ENCODE measurements around the gene H1-8. TPM values are rescaled to one million over a fixed set of nuclear protein-coding genes. Genes with fewer than 3 reads are reported as not detected.

Gene H1-8
- total RNA-seq, 1 experiment from 2014 or later, result not detected

GRCh38 chr3:129569856-129570255, 26.9 kb downstream of the H1-8 start:
- no peaks in the 10 kb centered on the region for H3K9me3 ChIP-seq (ENCODE audit: control insufficient read depth in 1 of 2, insufficient read depth in 1 of 2, low read depth in 1 of 2, low read length in 2 of 2)
- H3K79me2 ChIP-seq (ENCODE audit: insufficient read depth, low read length), result no peaks in the 10 kb centered on the region
- no peak overlapping the region for H2AFZ ChIP-seq (ENCODE audit: low read depth, low read length, poor library complexity, severe bottlenecking)
- no peaks in the 10 kb centered on the region for H3K9me2 ChIP-seq (ENCODE audit: insufficient read depth)
- CTCF ChIA-PET, result no interaction called here
- intact Hi-C loops (cut with micrococcal nuclease), result no loop called here
- DNase-seq (ENCODE audit: low read depth, low spot score) (no peak), ATAC-seq (no peak)
- no peak overlapping the region for H3K9ac ChIP-seq (ENCODE audit: low read length)
- BruUV-seq (replicated peaks), result no TSS peak
- RAD21 ChIA-PET (ENCODE audit: low non-redundant PET in 1 of 2, low total read pairs in 2 of 2, uncharacterized antibody in 2 of 2, unreplicated experiment in 2 of 2), result no interaction called here
- H4K20me1 ChIP-seq (ENCODE audit: insufficient read depth), result no peaks in the 10 kb centered on the region
- no peak overlapping the region for H3K4me2 ChIP-seq (ENCODE audit: low read length)
- no peaks in the 10 kb centered on the region for H3K27me3 ChIP-seq (ENCODE audit: insufficient read depth, low read length)
- H3K36me3 ChIP-seq (ENCODE audit: control insufficient read depth in 1 of 2, insufficient read depth in 2 of 2, low read length in 2 of 2), result no peaks in the 10 kb centered on the region; a peak in 1 of 4 replicates
- H3K4me3 ChIP-seq (replicated peaks in 1 of 2; ENCODE audit: low read depth in 1 of 2, low read length in 2 of 2), result no peak overlapping the region
- POLR2A ChIA-PET, result no interaction called here
- H3K4me1 ChIP-seq (ENCODE audit: control insufficient read depth in 1 of 2, insufficient read depth in 2 of 2, low read length in 2 of 2), result no peaks in the 10 kb centered on the region
- H3K27ac ChIP-seq (ENCODE audit: low read depth, low read length), result no peak overlapping the region
- TF ChIP-seq SIN3A (IDR thresholded peaks at IDR 0.05; ENCODE audit: low read depth) (no peak), ZFX (IDR thresholded peaks at IDR 0.05) (no peak), EZH2 (IDR thresholded peaks at IDR 0.05) (no peak), SRF (IDR thresholded peaks at IDR 0.05; ENCODE audit: low read depth) (no peak), ZNF274 (IDR thresholded peaks at IDR 0.05; ENCODE audit: low read depth, low read length) (no peak), ELF1 (IDR thresholded peaks at IDR 0.05; ENCODE audit: borderline replicate concordance, low read depth) (no peak), SP1 (IDR thresholded peaks at IDR 0.05; ENCODE audit: low read depth) (no peak), CEBPB (IDR thresholded peaks at IDR 0.05; ENCODE audit: low read depth) (no peak), TCF7L2 (IDR thresholded peaks at IDR 0.05; ENCODE audit: borderline replicate concordance, extremely low read depth, insufficient read depth, insufficient read length) (no peak), YY1 (IDR thresholded peaks at IDR 0.05; ENCODE audit: extremely low read depth, insufficient replicate concordance, low read depth, low read length) (no peak), POLR2AphosphoS5 (IDR thresholded peaks at IDR 0.05; ENCODE audit: low read depth, low read length) (no peak), EGR1 (IDR thresholded peaks at IDR 0.05; ENCODE audit: low read depth) (no peak), ZBTB33 (IDR thresholded peaks at IDR 0.05; ENCODE audit: extremely low read depth, insufficient replicate concordance, low read length) (no peak), MAX (IDR thresholded peaks at IDR 0.05) (no peak), ATF3 (IDR thresholded peaks at IDR 0.05) (no peak), CBX3 (IDR thresholded peaks at IDR 0.05; ENCODE audit: low read depth) (no peak), EZH2phosphoT487 (IDR thresholded peaks at IDR 0.05; ENCODE audit: borderline replicate concordance) (no peak), REST (IDR thresholded peaks at IDR 0.05; ENCODE audit: low read depth) (no peak), RAD21 (IDR thresholded peaks at IDR 0.05; ENCODE audit: low read depth) (no peak)
